NK-92 treated with Interleukin-12 subunit alpha and Interleukin-12 subunit beta, amount 100 ng/mL, for 24 hours (cell line): ENCODE data around the gene UPF2.
"Not testable (repeated sequence)": the region's sequence is repeated elsewhere in the genome, so short reads cannot be mapped to it uniquely, and the experiment has no call there.

Experiments used
- DNase-seq: peaks from one replicate; lab custom pipeline; 2025; lab: John Stamatoyannopoulos, UW

The UPF2 gene

GRCh38 chr10:12042797-12043651 lies at the start of gene UPF2:
Gene UPF2, minus strand, starts transcription at chr10:12042809. Its CDS starts 7,386 bp downstream, at chr10:12035423.
- DNase-seq = peak; percentile 83

GRCh38 chr10:12091421-12091820 lies 48.8 kb upstream of the UPF2 start:
- DNase-seq = no peak

- DNase-seq = no peak
Measured at GRCh38 chr10:12088919-12089318, 46.3 kb upstream of the UPF2 start.

- no peak for DNase-seq
Measured at GRCh38 chr10:12081879-12082557, 39.4 kb upstream of the UPF2 start.

GRCh38 chr10:12081470-12081869 lies 38.9 kb upstream of the UPF2 start:
- DNase-seq = no peak

GRCh38 chr10:12077580-12078180 lies 35.1 kb upstream of the UPF2 start:
- DNase-seq = no peak

GRCh38 chr10:12073526-12073925 lies 30.9 kb upstream of the UPF2 start:
- no peak for DNase-seq

GRCh38 chr10:12071441-12071840 lies 28.8 kb upstream of the UPF2 start:
- DNase-seq = not testable (repeated sequence)

- peak; percentile 81 for DNase-seq
Measured at GRCh38 chr10:12068449-12069269, 26.1 kb upstream of the UPF2 start, which contains the start of gene DHTKD1. Gene DHTKD1, plus strand, starts transcription at chr10:12068954. Its CDS starts 80 bp downstream, at chr10:12069034.

- DNase-seq = no peak
Measured at GRCh38 chr10:12067336-12067735, 24.7 kb upstream of the UPF2 start.

GRCh38 chr10:12063483-12063818 lies 20.8 kb upstream of the UPF2 start:
- DNase-seq = no peak

- no peak for DNase-seq
Measured at GRCh38 chr10:12062754-12063482, 20.3 kb upstream of the UPF2 start.

- DNase-seq = no peak
Measured at GRCh38 chr10:12061124-12061523, 18.5 kb upstream of the UPF2 start.

- DNase-seq = no peak
Measured at GRCh38 chr10:12056748-12057147, 14.1 kb upstream of the UPF2 start.

- DNase-seq = no peak
Measured at GRCh38 chr10:12055732-12056131, 13.1 kb upstream of the UPF2 start.

- no peak for DNase-seq
Measured at GRCh38 chr10:12051241-12051640, 8.6 kb upstream of the UPF2 start.

GRCh38 chr10:12050528-12050927 lies 7.9 kb upstream of the UPF2 start:
- DNase-seq = no peak

- DNase-seq = no peak
Measured at GRCh38 chr10:12048547-12048946, 5.9 kb upstream of the UPF2 start.

GRCh38 chr10:12045596-12045995 lies 3.0 kb upstream of the UPF2 start:
- DNase-seq = no peak

GRCh38 chr10:12042409-12042796 lies 206 bp downstream of the UPF2 start:
- no peak for DNase-seq

- no peak for DNase-seq
Measured at GRCh38 chr10:12041766-12042408, 722 bp downstream of the UPF2 start.
